IMR-90 (cell line): ENCODE data around the gene DNASE2. TPM values are rescaled to one million over a fixed set of nuclear protein-coding genes. Genes with fewer than 3 reads are reported as not detected.
A peak's percentile ranks its signal among the peaks of the same experiment; 100 is the strongest.

ENCODE experiments used
- ATAC-seq: fragments of 200-7000 bp; cut with Tn5 transposase; 2 replicates; pipeline ENCODE4 v1.9.1; 2020; ENCODE audit warnings: low read depth, mild to moderate bottlenecking, moderate library complexity
- BruUV-seq: library from RNA; stranded (reverse); fragments of 400-500 nt; replicated peaks from 2 replicates; lab custom pipeline; 2021; lab: Mats Ljungman, UMichigan
- CTCF ChIA-PET: fragments of 300-600 bp; formaldehyde crosslinking; extraction: SDS; loops from one replicate; lab custom pipeline; 2021; ENCODE audit warnings: antibody characterized with exemption; lab: Yijun Ruan, JAX
- POLR2A ChIA-PET: fragments of 300-600 bp; sonication (Branson Sonifier 250); formaldehyde crosslinking; loops from one replicate; lab custom pipeline; 2022; ENCODE audit warnings: antibody characterized with exemption; ENCODE audit not compliant: unreplicated experiment; lab: Charles Lee
- DNase-seq: peaks from one replicate; pipeline ENCODE4 v3.0.0; 2013
- H2AFZ ChIP-seq: replicated peaks from 2 replicates; pipeline ENCODE3; 2013; ENCODE audit warnings: low read length, mild to moderate bottlenecking; ENCODE audit not compliant: poor library complexity
- H2AK5ac ChIP-seq: 2 replicates; pipeline ENCODE4 v1.6.1; 2013; ENCODE audit warnings: low read depth, low read length, inconsistent platforms
- H2AK9ac ChIP-seq: replicated peaks from 2 replicates; pipeline ENCODE3; 2013; ENCODE audit warnings: mild to moderate bottlenecking, low read depth, low read length, moderate library complexity; ENCODE audit not compliant: poor library complexity
- H2BK120ac ChIP-seq: 2 replicates; pipeline ENCODE4 v1.6.1; 2013; ENCODE audit warnings: low read depth, low read length, inconsistent platforms
- H2BK15ac ChIP-seq: 3 replicates; pipeline ENCODE4 v1.6.1; 2013; ENCODE audit warnings: low read depth, low read length, inconsistent platforms
- H2BK20ac ChIP-seq: 2 replicates; pipeline ENCODE4 v1.6.1; 2013; ENCODE audit warnings: low read depth, mild to moderate bottlenecking, inconsistent platforms, low read length, moderate library complexity
- H2BK5ac ChIP-seq: 2 replicates; pipeline ENCODE4 v1.6.1; 2013; ENCODE audit warnings: mild to moderate bottlenecking, low read depth, low read length, inconsistent platforms; ENCODE audit not compliant: poor library complexity, severe bottlenecking
- H3K14ac ChIP-seq: replicated peaks from 2 replicates; pipeline ENCODE4 v1.6.1; 2013; ENCODE audit warnings: low read depth, low read length, inconsistent platforms
- H3K18ac ChIP-seq: 2 replicates; pipeline ENCODE4 v1.6.1; 2013; ENCODE audit warnings: low read depth, low read length, control low read depth
- H3K23ac ChIP-seq: 2 replicates; pipeline ENCODE4 v1.6.1; 2013; ENCODE audit warnings: low read depth, low read length, inconsistent platforms
- H3K27ac ChIP-seq: 2 replicates; pipeline ENCODE4 v1.5.1; 2013; ENCODE audit warnings: mild to moderate bottlenecking, control low read depth, low read length; ENCODE audit not compliant: insufficient read depth
- H3K27me3 ChIP-seq: 2 replicates; pipeline ENCODE4 v1.6.1; 2013; ENCODE audit warnings: low read length; ENCODE audit not compliant: control insufficient read depth, insufficient read depth
- H3K36me3 ChIP-seq: 2 replicates; pipeline ENCODE4 v1.6.1; 2013; ENCODE audit warnings: low read length, mixed read lengths; ENCODE audit not compliant: control insufficient read depth, insufficient read depth
- H3K4ac ChIP-seq: 2 replicates; pipeline ENCODE4 v1.6.1; 2013; ENCODE audit warnings: low read depth, low read length, inconsistent platforms
- H3K4me1 ChIP-seq: 2 replicates; pipeline ENCODE4 v1.6.1; 2013; ENCODE audit warnings: low read length, mixed read lengths; ENCODE audit not compliant: control insufficient read depth, insufficient read depth
- H3K4me2 ChIP-seq: 2 replicates; pipeline ENCODE4 v1.6.1; 2013; ENCODE audit warnings: low read depth, mild to moderate bottlenecking, control low read depth, low read length, moderate library complexity
- H3K4me3 ChIP-seq: 2 replicates; pipeline ENCODE4 v1.5.1; 2013; ENCODE audit warnings: low read depth, mild to moderate bottlenecking, control low read depth, low read length, moderate library complexity; ENCODE audit not compliant: insufficient read depth
- H3K56ac ChIP-seq: 2 replicates; pipeline ENCODE4 v1.6.1; 2013; ENCODE audit warnings: low read length, inconsistent platforms; ENCODE audit not compliant: insufficient read depth; ENCODE audit errors: extremely low read depth
- H3K79me1 ChIP-seq, 2 experiments: 2 replicates each; pipeline ENCODE4 v1.6.1; 2013; ENCODE audit warnings: low read length in 2 of 2, inconsistent platforms in 1 of 2, low read depth in 1 of 2
- H3K9ac ChIP-seq: 2 replicates; pipeline ENCODE4 v1.6.1; 2013; ENCODE audit warnings: low read depth, low read length, control low read depth
- H3K9me1 ChIP-seq: 2 replicates; pipeline ENCODE4 v1.6.1; 2013; ENCODE audit warnings: low read length, inconsistent platforms; ENCODE audit not compliant: insufficient read depth
- H3K9me3 ChIP-seq: 2 replicates; pipeline ENCODE4 v1.6.1; 2013; ENCODE audit warnings: low read length; ENCODE audit not compliant: control insufficient read depth, insufficient read depth
- H4K20me1 ChIP-seq: 2 replicates; pipeline ENCODE4 v1.6.1; 2013; ENCODE audit warnings: low read length, inconsistent platforms; ENCODE audit not compliant: insufficient read depth
- H4K5ac ChIP-seq: 2 replicates; pipeline ENCODE4 v1.6.1; 2013; ENCODE audit warnings: mild to moderate bottlenecking, low read depth, low read length, control low read depth
- H4K8ac ChIP-seq, 2 experiments: 2 replicates each; pipeline ENCODE4 v1.6.1; 2013; ENCODE audit warnings: low read depth in 2 of 2, low read length in 2 of 2, control low read depth in 1 of 2, inconsistent platforms in 1 of 2
- H4K91ac ChIP-seq: 2 replicates; pipeline ENCODE4 v1.6.1; 2013; ENCODE audit warnings: low read depth, low read length, inconsistent platforms; ENCODE audit not compliant: insufficient read depth
- BHLHE40 ChIP-seq: fragments of 150-350 bp; IDR thresholded peaks from 2 replicates; pipeline ENCODE4 v1.6.1; 2016; ENCODE audit warnings: mild to moderate bottlenecking, low read depth, low read length
- CEBPB ChIP-seq: IDR thresholded peaks from 2 replicates; pipeline ENCODE4 v1.6.1; 2012; ENCODE audit warnings: low read depth, low read length, improper control_type of control experiment
- CHD1 ChIP-seq: IDR thresholded peaks from 2 replicates; pipeline ENCODE4 v1.6.1; 2012; ENCODE audit warnings: low read depth, low read length, improper control_type of control experiment
- FOS ChIP-seq: fragments of 150-350 bp; IDR thresholded peaks from 2 replicates; pipeline ENCODE4 v1.6.1; 2016; ENCODE audit warnings: low read depth, low read length
- MAFK ChIP-seq: IDR thresholded peaks from 2 replicates; pipeline ENCODE4 v1.6.1; 2012; ENCODE audit warnings: low read depth, low read length, improper control_type of control experiment
- MAZ ChIP-seq: IDR thresholded peaks from 2 replicates; pipeline ENCODE4 v1.6.1; 2012; ENCODE audit warnings: low read depth, mild to moderate bottlenecking, low read length, improper control_type of control experiment, moderate library complexity, borderline replicate concordance
- MXI1 ChIP-seq: IDR thresholded peaks from 2 replicates; pipeline ENCODE4 v1.6.1; 2012; ENCODE audit warnings: low read depth, mild to moderate bottlenecking, low read length, moderate library complexity, borderline replicate concordance
- NFE2L2 ChIP-seq: fragments of 150-350 bp; IDR thresholded peaks from 2 replicates; pipeline ENCODE4 v1.6.1; 2016; ENCODE audit warnings: low read depth, mild to moderate bottlenecking, low read length
- RAD21 ChIP-seq: IDR thresholded peaks from 2 replicates; pipeline ENCODE4 v1.6.1; 2012; ENCODE audit warnings: low read length, improper control_type of control experiment
- RCOR1 ChIP-seq: IDR thresholded peaks from 2 replicates; pipeline ENCODE4 v1.6.1; 2012; ENCODE audit warnings: mild to moderate bottlenecking, low read length, improper control_type of control experiment; ENCODE audit not compliant: insufficient replicate concordance
- RFX5 ChIP-seq: IDR thresholded peaks from 2 replicates; pipeline ENCODE4 v1.8.0; 2012; ENCODE audit warnings: low read depth, mild to moderate bottlenecking, low read length, moderate library complexity
- SMC3 ChIP-seq: fragments of 150-350 bp; IDR thresholded peaks from 2 replicates; pipeline ENCODE4 v1.6.1; 2016; ENCODE audit warnings: low read depth, mild to moderate bottlenecking, antibody characterized with exemption, low read length, moderate library complexity
- WGBS, 2 experiments: methylation state at CpG; one replicate each; pipeline versions ENCODE4 v1.1.5 to v1.1.7; 2013; ENCODE audit warnings: missing lambda C conversion rate in 2 of 2; ENCODE audit not compliant: insufficient read length in 1 of 2; ENCODE audit errors: extremely low coverage in 2 of 2; 5-methylcytosine and 5-hydroxymethylcytosine counted together
- dilution Hi-C: fragments of 300-500 bp; cut with HindIII; formaldehyde crosslinking; loops from one replicate; pipeline ENCODE4 v1.14.3; 2018; ENCODE audit warnings: low sequenced_read_pairs; ENCODE audit not compliant: unreplicated experiment
- in situ Hi-C: fragments of 300-500 bp; cut with MboI; formaldehyde crosslinking; loops from 3 replicates; pipeline ENCODE4 v1.14.3; 2019; ENCODE audit warnings: low sequenced_read_pairs, inconsistent platforms, mixed read lengths
- intact Hi-C: fragments of 100-400 bp; cut with micrococcal nuclease; formaldehyde crosslinking; loops from 2 replicates; pipeline ENCODE4 v1.10.0; 2022
- polyA plus RNA-seq, 3 experiments: library from polyadenylated mRNA; depleted of rRNA; stranded (reverse); fragments of >200 nt; gene quantifications; 2 replicates each; pipeline ENCODE4 v1.2.3, GENCODE V29; 2012; ENCODE audit warnings: low replicate concordance in 1 of 3
- total RNA-seq: library from RNA; depleted of rRNA; stranded (reverse); fragments of >200 nt; gene quantifications from 2 replicates; pipeline ENCODE4 v1.2.3, GENCODE V29; 2012
- TF ChIP-seq, protein P1 (sequence below): fragments of 150-350 bp; IDR thresholded peaks from 2 replicates; pipeline ENCODE4 v1.6.1; 2016; ENCODE audit warnings: low read depth, mild to moderate bottlenecking, low read length, moderate library complexity, borderline replicate concordance
- TF ChIP-seq, protein P2 (sequence below): conservative IDR thresholded peaks from 2 replicates; pipeline ENCODE4 v1.5.1; 2012; ENCODE audit warnings: mild to moderate bottlenecking, low read depth, low read length, improper control_type of control experiment
- TF ChIP-seq, protein P3 (sequence below): fragments of 150-350 bp; IDR thresholded peaks from 2 replicates; pipeline ENCODE4 v1.6.1; 2017; ENCODE audit warnings: mild to moderate bottlenecking, antibody characterized with exemption, low read length, low read depth

DNASE2 gene
- total and polyA plus RNA-seq, 2 of the 4 experiments (the other 2 are of a cell fraction) = 9.5 to 31.1 TPM

DNA sequence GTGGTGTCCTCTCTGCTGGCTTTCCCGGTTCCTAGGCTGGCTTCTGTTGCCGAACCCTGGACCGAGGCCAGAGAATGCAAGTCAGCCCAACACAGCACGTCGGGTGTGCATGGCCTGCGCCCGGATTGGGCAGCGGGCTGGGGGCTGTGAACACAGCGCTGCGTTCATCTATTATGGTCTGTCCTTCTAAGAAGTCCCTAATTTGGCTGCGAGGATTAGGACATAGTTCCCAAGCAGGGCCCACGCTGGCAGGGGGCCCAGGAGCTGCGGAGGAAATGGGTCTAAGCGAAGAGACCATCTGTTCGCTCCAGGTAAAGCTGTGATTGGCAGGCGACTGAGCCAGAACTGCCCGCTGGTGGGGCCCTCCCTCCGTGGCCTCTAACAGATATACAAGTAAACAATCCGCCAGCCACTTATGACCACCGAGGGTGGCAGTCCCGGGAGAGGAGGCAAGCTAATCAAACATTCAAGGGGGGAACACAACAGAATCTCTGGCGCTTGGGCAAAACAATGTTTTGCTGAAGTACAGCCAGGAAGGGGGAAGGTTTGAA lies 31.8 kb upstream of the DNASE2 start:
- H4K20me1 ChIP-seq = no peaks in the 10 kb centered on the region
- no peaks in the 10 kb centered on the region for H3K79me1 ChIP-seq
- no peak overlapping the region for H2BK15ac ChIP-seq
- no peak overlapping the region for H2BK120ac ChIP-seq
- peaks cover 6% of the 10 kb centered on the region for H3K4me1 ChIP-seq
- H3K56ac ChIP-seq = no peak overlapping the region
- H2AK5ac ChIP-seq = no peak overlapping the region
- 6% methylated on average over 11 of the region's 22 CpGs; no CpG with 5 or more reads in 1 of the 2 experiments for WGBS, 2 experiments
- no peak overlapping the region for H3K27ac ChIP-seq
- BruUV-seq = no TSS peak
- in situ Hi-C loops (no loop called here), intact Hi-C loops (no loop called here), dilution Hi-C loops (no loop called here)
- H3K9me3 ChIP-seq = no peaks in the 10 kb centered on the region
- H2BK5ac ChIP-seq = no peak overlapping the region
- peak overlapping the region; percentile 16; the same call in 1 of the 2 replicates for H3K4ac ChIP-seq
- DNase-seq (peak; percentile 42), ATAC-seq (peak; percentile 88)
- no peak overlapping the region for H3K9ac ChIP-seq
- no peak overlapping the region for H2BK20ac ChIP-seq
- CTCF ChIA-PET = no interaction called here
- no peak overlapping the region for H3K4me3 ChIP-seq
- H3K4me2 ChIP-seq = peak overlapping the region; percentile 4; the same call in 1 of the 2 replicates
- peak overlapping the region; percentile 12; the same call in 1 of the 2 replicates for H3K23ac ChIP-seq
- no peaks in the 10 kb centered on the region for H3K36me3 ChIP-seq
- peak overlapping the region in 1 of 2 experiments; percentile 41; a peak in 1 of 4 replicates for H4K8ac ChIP-seq
- TF ChIP-seq FOS (no peak), CEBPB (no peak), CHD1 (no peak), SMC3 (no peak), MAFK (no peak), BHLHE40 (no peak), RAD21 (no peak), RCOR1 (no peak), MXI1 (no peak), MAZ (no peak), NFE2L2 (no peak), RFX5 (no peak)
- TF ChIP-seq, protein P1, sequence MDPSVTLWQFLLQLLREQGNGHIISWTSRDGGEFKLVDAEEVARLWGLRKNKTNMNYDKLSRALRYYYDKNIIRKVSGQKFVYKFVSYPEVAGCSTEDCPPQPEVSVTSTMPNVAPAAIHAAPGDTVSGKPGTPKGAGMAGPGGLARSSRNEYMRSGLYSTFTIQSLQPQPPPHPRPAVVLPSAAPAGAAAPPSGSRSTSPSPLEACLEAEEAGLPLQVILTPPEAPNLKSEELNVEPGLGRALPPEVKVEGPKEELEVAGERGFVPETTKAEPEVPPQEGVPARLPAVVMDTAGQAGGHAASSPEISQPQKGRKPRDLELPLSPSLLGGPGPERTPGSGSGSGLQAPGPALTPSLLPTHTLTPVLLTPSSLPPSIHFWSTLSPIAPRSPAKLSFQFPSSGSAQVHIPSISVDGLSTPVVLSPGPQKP = no peak
- TF ChIP-seq, protein P2, sequence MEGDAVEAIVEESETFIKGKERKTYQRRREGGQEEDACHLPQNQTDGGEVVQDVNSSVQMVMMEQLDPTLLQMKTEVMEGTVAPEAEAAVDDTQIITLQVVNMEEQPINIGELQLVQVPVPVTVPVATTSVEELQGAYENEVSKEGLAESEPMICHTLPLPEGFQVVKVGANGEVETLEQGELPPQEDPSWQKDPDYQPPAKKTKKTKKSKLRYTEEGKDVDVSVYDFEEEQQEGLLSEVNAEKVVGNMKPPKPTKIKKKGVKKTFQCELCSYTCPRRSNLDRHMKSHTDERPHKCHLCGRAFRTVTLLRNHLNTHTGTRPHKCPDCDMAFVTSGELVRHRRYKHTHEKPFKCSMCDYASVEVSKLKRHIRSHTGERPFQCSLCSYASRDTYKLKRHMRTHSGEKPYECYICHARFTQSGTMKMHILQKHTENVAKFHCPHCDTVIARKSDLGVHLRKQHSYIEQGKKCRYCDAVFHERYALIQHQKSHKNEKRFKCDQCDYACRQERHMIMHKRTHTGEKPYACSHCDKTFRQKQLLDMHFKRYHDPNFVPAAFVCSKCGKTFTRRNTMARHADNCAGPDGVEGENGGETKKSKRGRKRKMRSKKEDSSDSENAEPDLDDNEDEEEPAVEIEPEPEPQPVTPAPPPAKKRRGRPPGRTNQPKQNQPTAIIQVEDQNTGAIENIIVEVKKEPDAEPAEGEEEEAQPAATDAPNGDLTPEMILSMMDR = no peak
- TF ChIP-seq, protein P3, sequence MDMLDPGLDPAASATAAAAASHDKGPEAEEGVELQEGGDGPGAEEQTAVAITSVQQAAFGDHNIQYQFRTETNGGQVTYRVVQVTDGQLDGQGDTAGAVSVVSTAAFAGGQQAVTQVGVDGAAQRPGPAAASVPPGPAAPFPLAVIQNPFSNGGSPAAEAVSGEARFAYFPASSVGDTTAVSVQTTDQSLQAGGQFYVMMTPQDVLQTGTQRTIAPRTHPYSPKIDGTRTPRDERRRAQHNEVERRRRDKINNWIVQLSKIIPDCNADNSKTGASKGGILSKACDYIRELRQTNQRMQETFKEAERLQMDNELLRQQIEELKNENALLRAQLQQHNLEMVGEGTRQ = no peak
- H4K5ac ChIP-seq = no peak overlapping the region
- H3K27me3 ChIP-seq = no peaks in the 10 kb centered on the region
- 0 out of 2 replicates have a peak overlapping the region, but pooled peaks have one; percentile 18 for H3K14ac ChIP-seq
- no peaks in the 10 kb centered on the region for H3K9me1 ChIP-seq
- H2AFZ ChIP-seq = peak overlapping the region; percentile 79
- no peak overlapping the region for H3K18ac ChIP-seq
- H2AK9ac ChIP-seq = no peak overlapping the region
- POLR2A ChIA-PET = no interaction called here
- H4K91ac ChIP-seq = no peak overlapping the region
